ENCODE data around the gene TTLL11. TPM values are rescaled to one million over a fixed set of nuclear protein-coding genes. Genes with fewer than 3 reads are reported as not detected.

TTLL11 gene
- total RNA-seq, 4 donors from 2014 or later: 9.1 to 47.4 (median 11.3) TPM

GRCh38 chr9:121870271-121870670 lies 222.8 kb downstream of the TTLL11 start:
- 93 to 100% methylated on average over 1 to 10 of the region's 10 CpGs for WGBS, 2 donors (ENCODE audit: low coverage in 1 of 2)
- no peak for TF ChIP-seq POLR2A (IDR thresholded peaks at IDR 0.05)
- TF ChIP-seq, protein P1, sequence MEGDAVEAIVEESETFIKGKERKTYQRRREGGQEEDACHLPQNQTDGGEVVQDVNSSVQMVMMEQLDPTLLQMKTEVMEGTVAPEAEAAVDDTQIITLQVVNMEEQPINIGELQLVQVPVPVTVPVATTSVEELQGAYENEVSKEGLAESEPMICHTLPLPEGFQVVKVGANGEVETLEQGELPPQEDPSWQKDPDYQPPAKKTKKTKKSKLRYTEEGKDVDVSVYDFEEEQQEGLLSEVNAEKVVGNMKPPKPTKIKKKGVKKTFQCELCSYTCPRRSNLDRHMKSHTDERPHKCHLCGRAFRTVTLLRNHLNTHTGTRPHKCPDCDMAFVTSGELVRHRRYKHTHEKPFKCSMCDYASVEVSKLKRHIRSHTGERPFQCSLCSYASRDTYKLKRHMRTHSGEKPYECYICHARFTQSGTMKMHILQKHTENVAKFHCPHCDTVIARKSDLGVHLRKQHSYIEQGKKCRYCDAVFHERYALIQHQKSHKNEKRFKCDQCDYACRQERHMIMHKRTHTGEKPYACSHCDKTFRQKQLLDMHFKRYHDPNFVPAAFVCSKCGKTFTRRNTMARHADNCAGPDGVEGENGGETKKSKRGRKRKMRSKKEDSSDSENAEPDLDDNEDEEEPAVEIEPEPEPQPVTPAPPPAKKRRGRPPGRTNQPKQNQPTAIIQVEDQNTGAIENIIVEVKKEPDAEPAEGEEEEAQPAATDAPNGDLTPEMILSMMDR (IDR thresholded peaks at IDR 0.05): no peak
- TF ChIP-seq EP300 (IDR thresholded peaks at IDR 0.05; ENCODE audit: low read depth): no peak
- no peak for TF ChIP-seq POLR2AphosphoS5 (IDR thresholded peaks at IDR 0.05)
- no peaks in the 10 kb centered on the region for H3K27me3 ChIP-seq
- H3K9me3 ChIP-seq: no peaks in the 10 kb centered on the region
- H3K4me3 ChIP-seq: no peak overlapping the region
- no peaks in the 10 kb centered on the region for H3K4me1 ChIP-seq
- no peak for DNase-seq
- H3K36me3 ChIP-seq: no peaks in the 10 kb centered on the region
- intact Hi-C loops (cut with DNase I; ENCODE audit: low total_unique reads): no loop called here
- H3K27ac ChIP-seq: no peak overlapping the region
- in situ Hi-C loops (cut with MboI; ENCODE audit: low pct_ligation_motif_present in 1 of 4, low pct_unique_long_range_greater_than_20kb in 1 of 4, low sequenced_read_pairs in 3 of 4): no loop called here

GRCh38 chr9:121868626-121869025 lies 224.5 kb downstream of the TTLL11 start:
- WGBS, 2 donors (ENCODE audit: low coverage in 1 of 2): 79 to 93% methylated on average over 1 of the region's 1 CpG
- Histone ChIP-seq H3K9me3 (no peaks in the 10 kb centered on the region), H3K27ac (no peak overlapping the region), H3K27me3 (no peaks in the 10 kb centered on the region), H3K4me1 (no peaks in the 10 kb centered on the region), H3K36me3 (no peaks in the 10 kb centered on the region), H3K4me3 (no peak overlapping the region)
- DNase-seq: no peak
- intact Hi-C loops (cut with DNase I; ENCODE audit: low total_unique reads): no loop called here
- TF ChIP-seq, protein P1 (IDR thresholded peaks at IDR 0.05): no peak
- no peak for TF ChIP-seq POLR2A (IDR thresholded peaks at IDR 0.05)
- no peak for TF ChIP-seq EP300 (IDR thresholded peaks at IDR 0.05; ENCODE audit: low read depth)
- no peak for TF ChIP-seq POLR2AphosphoS5 (IDR thresholded peaks at IDR 0.05)
- in situ Hi-C loops (cut with MboI; ENCODE audit: low pct_ligation_motif_present in 1 of 4, low pct_unique_long_range_greater_than_20kb in 1 of 4, low sequenced_read_pairs in 3 of 4): no loop called here

- 91% methylated on average over 1 of the region's 1 CpG; no CpG with 5 or more reads in 1 of the 2 donors for WGBS, 2 donors (ENCODE audit: low coverage in 1 of 2)
Observed at GRCh38 chr9:121866927-121867326, 226.2 kb downstream of the TTLL11 start.

DNA sequence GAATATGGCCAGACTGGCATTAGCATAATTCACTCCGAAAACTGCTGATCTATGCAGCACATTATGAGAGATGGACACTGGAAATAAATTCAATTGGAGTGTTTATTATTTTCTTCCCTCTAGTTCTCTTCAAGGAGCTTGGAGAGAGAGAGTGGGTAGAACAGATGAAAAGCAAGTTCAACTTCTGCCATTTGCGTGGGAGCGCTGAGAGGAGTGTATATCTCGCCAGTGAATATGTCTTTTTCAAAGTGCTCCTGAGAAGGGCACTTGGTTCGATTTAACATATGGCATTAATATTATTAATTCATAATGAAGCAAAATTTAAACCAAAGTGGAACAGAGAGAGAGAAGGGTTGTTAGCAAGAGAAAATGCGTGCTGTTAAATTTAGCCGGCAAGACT lies 227.2 kb downstream of the TTLL11 start:
- no peak overlapping the region for H3K4me3 ChIP-seq
- H3K27ac ChIP-seq: no peak overlapping the region
- no peak for DNase-seq
- H3K9me3 ChIP-seq: no peaks in the 10 kb centered on the region
- intact Hi-C loops (cut with DNase I; ENCODE audit: low total_unique reads) (no loop called here), in situ Hi-C loops (cut with MboI; ENCODE audit: low pct_ligation_motif_present in 1 of 4, low pct_unique_long_range_greater_than_20kb in 1 of 4, low sequenced_read_pairs in 3 of 4) (no loop called here)
- no peaks in the 10 kb centered on the region for H3K36me3 ChIP-seq
- 80 to 86% methylated on average over 7 of the region's 7 CpGs for WGBS, 2 donors (ENCODE audit: low coverage in 1 of 2)
- no peaks in the 10 kb centered on the region for H3K4me1 ChIP-seq
- TF ChIP-seq POLR2A (IDR thresholded peaks at IDR 0.05) (no peak), EP300 (IDR thresholded peaks at IDR 0.05; ENCODE audit: low read depth) (no peak), POLR2AphosphoS5 (IDR thresholded peaks at IDR 0.05) (no peak)
- TF ChIP-seq, protein P1 (IDR thresholded peaks at IDR 0.05): no peak
- no peaks in the 10 kb centered on the region for H3K27me3 ChIP-seq

More at GRCh38 chr9:121866927-121867326, 226.2 kb downstream of the TTLL11 start:
- Histone ChIP-seq H3K4me3 (no peak overlapping the region), H3K27ac (no peak overlapping the region), H3K9me3 (no peaks in the 10 kb centered on the region), H3K27me3 (no peaks in the 10 kb centered on the region), H3K4me1 (no peaks in the 10 kb centered on the region), H3K36me3 (no peaks in the 10 kb centered on the region)
- intact Hi-C loops (cut with DNase I; ENCODE audit: low total_unique reads) (no loop called here), in situ Hi-C loops (cut with MboI; ENCODE audit: low pct_ligation_motif_present in 1 of 4, low pct_unique_long_range_greater_than_20kb in 1 of 4, low sequenced_read_pairs in 3 of 4) (no loop called here)
- no peak for DNase-seq
- no peak for TF ChIP-seq POLR2AphosphoS5 (IDR thresholded peaks at IDR 0.05)
- TF ChIP-seq, protein P1 (IDR thresholded peaks at IDR 0.05): no peak
- no peak for TF ChIP-seq EP300 (IDR thresholded peaks at IDR 0.05; ENCODE audit: low read depth)
- no peak for TF ChIP-seq POLR2A (IDR thresholded peaks at IDR 0.05)

Measured in transverse colon (tissue), 4 donors.